GM12873 (cell line): ENCODE measurements around the gene BCOR.

Source experiments
- CTCF ChIP-seq: IDR thresholded peaks from 2 replicates; pipeline ENCODE4 v1.5.1; 2012; ENCODE audit warnings: low read depth, mild to moderate bottlenecking, moderate library complexity, low read length, control low read depth; ENCODE audit not compliant: insufficient read depth; ENCODE audit errors: missing control alignments

Gene BCOR

DNA sequence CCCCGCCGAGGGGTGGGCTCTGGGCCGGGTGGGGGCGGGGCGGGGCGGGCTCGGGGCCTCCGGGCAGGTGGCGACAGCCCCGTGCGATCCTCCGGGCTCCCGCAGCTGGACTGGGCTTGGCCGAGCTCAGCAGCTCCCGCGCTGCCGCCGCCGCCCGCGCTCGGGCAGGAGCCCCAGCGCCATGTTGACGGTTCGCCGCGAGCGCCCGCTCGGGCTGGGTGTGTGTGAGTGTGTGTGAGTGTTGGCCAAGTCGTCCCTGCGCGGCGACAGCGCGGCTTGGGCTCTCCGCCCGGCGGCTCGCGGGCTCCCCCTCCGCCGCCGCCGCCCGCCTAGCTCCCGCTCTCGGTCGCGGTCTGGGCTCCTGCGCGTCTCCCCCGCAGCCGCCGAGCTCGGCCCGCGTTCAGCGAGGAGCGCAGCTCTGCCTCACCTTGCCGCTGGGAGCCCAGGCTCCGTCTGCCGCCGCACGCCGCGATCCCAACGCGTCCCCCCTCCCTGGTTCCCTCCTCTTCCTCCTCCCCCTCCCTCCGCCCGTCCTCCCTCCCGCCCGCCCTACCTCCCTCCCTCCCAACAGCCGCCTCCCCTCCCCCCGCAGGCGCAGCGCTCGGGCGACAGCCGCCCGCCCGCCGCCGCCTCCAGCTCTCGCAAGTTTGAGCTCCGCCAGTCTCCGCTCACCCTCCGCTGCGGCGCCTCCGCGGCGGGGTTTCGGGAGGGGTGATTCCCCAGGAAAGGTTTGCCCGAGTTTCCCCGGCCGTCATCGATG is at the start of gene BCOR:
Gene BCOR (minus strand): TSS at position 455 of the 760 bp plus-strand sequence. CDS start 20,029 bp downstream, outside the sequence.
- TF ChIP-seq CTCF = no peak

DNA sequence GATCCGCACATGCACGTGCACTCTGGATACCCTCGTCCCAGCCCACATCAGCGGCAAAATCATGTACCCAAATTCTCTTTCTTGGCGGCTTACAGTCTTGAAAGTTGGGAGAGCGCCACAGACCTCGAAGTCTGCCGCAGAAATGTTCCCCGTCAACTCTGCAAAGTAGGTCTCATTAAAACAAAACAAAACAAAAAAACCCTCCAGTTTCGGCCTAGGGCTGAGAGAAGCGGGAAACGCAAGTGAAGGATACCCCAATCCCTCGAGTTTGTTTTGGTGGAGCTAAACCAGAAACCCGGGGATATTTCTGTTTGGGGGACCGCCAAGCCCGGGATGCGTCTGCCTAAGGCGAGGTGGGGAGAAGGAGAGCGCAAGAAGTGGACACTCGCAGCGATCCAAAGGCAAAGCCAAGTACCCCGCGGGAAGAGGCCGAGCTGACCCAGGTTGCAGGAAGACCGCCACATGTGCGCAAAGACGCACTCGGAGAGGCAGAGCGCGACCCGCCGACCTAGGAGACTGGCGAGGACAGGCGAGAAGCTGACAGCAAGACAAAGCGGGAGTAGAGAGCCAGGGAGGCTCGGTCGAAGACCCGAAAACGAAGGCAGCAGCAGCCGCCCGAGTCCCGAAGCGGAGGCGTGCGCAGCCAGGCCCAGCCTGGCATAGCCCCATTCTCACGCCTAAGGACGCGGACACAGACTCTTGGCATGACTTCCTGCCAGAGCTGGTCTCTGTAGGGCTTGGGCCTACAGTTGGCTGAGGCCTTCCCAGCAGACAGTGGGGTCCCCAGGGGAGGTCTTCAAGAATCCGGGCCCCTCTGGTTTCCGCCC is 49.6 kb upstream of the BCOR start:
- TF ChIP-seq CTCF = no peak

DNA sequence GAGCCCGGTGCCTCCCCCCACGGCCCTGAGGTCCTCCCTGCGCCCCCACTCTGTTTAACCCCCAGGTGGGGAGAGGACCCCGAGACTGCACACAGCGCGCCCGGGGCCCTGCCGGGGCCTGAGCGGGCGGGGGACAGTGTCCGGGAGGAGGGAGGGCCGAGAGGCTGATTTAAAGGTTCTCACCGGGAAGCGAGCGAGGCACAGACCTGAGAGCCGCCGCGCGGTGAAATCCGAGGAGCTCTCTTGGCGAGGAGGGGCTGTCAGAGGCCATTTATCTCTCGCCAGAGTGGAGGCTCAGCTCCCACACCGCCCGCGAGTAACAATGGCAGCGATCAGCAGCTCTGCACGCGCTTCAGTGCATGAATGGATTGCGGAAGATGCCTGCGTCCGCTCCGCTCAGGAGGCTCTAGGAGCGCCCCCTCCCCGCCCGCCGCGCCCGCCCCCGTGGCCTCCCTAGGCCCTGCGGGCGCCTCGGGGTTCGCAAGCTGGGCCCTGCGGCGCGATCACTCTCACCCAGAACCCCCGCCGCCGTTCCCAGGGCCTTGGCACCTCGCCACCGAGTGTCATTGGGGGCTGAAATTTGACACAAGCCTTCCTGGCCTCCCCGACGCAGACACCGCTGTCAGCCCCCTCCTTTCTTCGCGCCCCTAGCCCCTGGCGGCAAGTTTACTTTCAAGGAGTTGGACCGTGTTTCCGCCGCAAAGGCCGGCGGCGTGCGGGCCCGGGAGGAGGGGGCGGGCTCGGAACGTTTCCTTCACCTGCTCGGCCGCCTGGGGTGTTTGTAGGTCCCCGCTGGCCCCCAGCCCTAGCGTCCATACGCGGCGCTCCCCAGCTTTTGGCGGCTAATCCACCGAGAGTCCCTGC is 48.7 kb upstream of the BCOR start:
- TF ChIP-seq CTCF = no peak

GRCh38 chrX:40145923-40146261 is 48.1 kb upstream of the BCOR start:
- TF ChIP-seq CTCF = no peak

DNA sequence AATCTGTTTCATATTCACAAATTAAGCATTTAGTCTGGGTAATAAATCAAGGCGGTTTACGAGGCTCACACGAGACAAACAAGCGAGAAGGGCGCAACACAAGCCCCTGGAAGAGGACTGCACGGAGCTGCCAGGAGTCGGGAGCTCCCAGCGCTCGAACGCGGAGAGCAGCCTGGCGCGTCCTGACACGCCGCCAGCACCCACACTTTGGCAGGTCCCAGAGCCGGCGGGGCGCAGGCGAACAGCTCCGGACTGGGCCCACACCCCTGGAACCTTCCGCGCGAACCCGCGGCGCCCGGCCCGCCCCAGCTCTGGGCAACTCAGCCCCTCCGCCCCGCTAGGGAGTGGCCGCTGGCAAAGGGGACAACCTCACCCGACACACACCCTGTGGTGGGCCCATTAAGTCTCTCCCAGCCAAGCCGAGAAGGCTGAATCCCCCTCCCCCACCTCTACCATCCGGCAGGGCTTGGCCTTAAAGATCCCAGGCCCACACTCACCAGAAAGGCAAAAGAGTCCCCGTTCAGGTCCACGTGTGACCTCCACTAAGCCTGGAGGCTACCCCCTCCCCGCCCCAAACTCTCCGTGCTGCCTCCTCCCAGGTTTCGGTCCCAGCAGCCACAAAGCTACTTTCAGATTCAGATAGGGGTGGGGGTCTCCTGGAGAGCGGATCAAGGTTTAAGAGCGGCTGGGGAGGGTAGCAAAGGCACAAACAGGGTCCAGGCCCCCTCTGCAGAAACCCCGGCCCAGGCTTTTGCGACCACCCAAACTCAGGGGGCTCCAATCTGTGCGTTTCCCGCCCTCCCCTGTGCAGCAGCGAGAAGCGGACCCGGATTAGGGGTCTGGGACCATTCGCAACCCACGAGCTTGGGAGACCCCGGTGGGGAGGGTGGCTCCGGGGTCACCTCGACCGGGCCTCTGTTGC is 47.5 kb upstream of the BCOR start:
- TF ChIP-seq CTCF = no peak

DNA sequence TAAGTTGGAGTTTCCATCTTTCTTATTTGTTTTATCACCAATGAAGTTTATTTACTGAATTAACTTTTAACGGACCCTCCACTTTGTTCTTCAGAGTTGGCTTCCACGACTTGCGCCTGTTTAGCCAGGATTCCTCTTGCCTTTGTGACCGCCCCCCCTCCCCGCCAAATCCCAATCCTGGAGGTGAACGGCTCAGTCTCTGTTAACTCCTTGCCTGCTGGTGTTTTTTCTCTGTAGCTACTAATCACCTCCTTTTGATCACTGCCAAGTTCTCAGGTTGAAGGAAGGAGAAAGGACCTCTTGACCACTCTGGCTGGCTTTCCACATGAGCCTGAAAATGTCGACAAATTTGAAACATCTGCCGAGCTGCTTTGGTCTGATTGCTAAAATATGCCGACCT is 46.8 kb upstream of the BCOR start:
- no peak for TF ChIP-seq CTCF
